Coronary artery (tissue), 2 donors: Measurements from ENCODE around the gene TALDO1.

ENCODE experiments used
- DNase-seq: peaks from one replicate; pipeline ENCODE4 v3.0.0-alpha.2; 2017; ENCODE audit warnings: low spot score
- H3K27ac ChIP-seq, 2 donors: fragments of 200-600 bp; sonication (generic); one replicate each; pipeline ENCODE4 v1.5.1; 2016 to 2019
- H3K4me3 ChIP-seq: fragments of 200-600 bp; sonication (generic); 2 replicates; pipeline ENCODE4 v1.5.1; 2016; ENCODE audit warnings: mild to moderate bottlenecking, moderate library complexity
- TF ChIP-seq, protein P1 (sequence below): fragments of 200-600 bp; sonication (generic); IDR thresholded peaks from one replicate; pipeline ENCODE4 v1.5.1; 2019; ENCODE audit warnings: antibody characterized with exemption

The TALDO1 gene

DNA sequence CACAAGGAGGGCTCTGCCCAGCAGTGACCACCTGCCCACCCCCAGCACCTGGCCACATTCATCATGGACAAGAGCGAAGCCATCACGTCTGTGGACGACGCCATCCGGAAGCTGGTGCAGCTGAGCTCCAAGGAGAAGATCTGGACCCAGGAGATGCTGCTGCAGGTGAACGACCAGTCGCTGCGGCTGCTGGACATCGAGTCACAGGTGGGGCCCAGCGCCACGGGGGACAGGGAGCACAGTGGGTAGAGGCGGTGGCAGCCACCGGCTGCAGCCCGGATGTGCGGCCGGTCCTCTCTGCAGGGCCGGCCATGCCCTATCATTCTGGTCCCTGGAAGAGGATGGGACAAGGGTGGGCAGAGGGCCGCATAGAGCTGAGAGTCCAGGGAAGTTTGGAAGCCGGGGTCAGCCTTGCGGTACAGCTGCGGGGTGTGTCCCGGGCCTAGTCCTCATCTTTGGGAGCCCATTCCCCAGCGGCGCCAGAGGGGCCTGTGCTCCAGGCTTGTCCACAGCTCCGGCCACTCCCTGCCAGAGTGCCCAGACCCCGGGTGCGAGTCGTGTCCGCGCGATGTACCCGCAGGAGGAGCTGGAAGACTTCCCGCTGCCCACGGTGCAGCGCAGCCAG lies 27.1 kb upstream of the TALDO1 start:
- Histone ChIP-seq H3K4me3 (no peak overlapping the region), H3K27ac (no peak overlapping the region)
- DNase-seq, result no peak
- TF ChIP-seq, protein P1, sequence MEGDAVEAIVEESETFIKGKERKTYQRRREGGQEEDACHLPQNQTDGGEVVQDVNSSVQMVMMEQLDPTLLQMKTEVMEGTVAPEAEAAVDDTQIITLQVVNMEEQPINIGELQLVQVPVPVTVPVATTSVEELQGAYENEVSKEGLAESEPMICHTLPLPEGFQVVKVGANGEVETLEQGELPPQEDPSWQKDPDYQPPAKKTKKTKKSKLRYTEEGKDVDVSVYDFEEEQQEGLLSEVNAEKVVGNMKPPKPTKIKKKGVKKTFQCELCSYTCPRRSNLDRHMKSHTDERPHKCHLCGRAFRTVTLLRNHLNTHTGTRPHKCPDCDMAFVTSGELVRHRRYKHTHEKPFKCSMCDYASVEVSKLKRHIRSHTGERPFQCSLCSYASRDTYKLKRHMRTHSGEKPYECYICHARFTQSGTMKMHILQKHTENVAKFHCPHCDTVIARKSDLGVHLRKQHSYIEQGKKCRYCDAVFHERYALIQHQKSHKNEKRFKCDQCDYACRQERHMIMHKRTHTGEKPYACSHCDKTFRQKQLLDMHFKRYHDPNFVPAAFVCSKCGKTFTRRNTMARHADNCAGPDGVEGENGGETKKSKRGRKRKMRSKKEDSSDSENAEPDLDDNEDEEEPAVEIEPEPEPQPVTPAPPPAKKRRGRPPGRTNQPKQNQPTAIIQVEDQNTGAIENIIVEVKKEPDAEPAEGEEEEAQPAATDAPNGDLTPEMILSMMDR, result no peak

DNA sequence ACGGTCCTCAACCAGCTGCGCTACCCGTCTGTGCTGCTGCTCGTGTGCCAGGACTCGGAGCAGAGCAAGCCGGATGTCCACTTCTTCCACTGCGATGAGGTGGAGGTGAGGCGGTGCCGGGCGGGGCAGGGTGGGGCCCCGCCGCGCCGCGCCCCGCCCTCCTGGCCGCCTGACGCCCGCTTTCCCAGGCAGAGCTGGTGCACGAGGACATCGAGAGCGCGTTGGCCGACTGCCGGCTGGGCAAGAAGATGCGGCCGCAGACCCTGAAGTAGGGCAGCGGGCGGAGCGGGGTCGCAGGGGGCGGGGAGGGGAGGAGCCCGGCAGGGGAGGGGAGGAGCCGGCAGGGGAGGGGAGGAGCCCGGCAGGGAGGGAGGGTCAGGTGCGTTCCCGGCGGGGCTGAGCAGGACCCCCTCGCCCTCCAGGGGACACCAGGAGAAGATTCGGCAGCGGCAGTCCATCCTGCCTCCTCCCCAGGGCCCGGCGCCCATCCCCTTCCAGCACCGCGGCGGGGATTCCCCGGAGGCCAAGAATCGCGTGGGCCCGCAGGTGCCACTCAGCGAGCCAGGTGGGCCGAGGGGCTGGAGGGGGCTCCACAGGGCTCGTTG lies 26.5 kb upstream of the TALDO1 start:
- H3K27ac ChIP-seq, result no peak overlapping the region
- DNase-seq, result no peak
- TF ChIP-seq, protein P1, result no peak
- peak overlapping the region; percentile 11 for H3K4me3 ChIP-seq

DNA sequence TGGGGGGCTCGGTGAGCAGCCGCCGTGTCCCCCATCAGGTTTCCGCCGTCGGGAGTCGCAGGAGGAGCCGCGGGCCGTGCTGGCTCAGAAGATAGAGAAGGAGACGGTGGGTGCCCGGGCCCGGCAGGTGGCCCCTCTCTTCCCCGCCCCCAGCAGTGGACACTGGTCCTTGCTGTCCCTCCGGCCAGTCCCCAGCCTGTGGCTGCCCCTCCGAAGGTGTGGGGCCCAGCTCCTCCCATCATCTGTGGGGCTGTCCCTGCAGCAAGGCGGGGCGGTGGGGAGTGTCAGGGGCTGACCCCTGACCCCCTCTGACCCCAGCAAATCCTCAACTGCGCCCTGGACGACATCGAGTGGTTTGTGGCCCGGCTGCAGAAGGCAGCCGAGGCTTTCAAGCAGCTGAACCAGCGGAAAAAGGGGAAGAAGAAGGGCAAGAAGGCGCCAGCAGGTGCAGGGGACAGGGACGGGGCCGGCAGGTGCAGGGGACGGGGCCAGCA lies 26.0 kb upstream of the TALDO1 start:
- H3K27ac ChIP-seq, result no peak overlapping the region
- TF ChIP-seq, protein P1, result no peak
- no peak for DNase-seq
- peak overlapping the region; percentile 11 for H3K4me3 ChIP-seq

DNA sequence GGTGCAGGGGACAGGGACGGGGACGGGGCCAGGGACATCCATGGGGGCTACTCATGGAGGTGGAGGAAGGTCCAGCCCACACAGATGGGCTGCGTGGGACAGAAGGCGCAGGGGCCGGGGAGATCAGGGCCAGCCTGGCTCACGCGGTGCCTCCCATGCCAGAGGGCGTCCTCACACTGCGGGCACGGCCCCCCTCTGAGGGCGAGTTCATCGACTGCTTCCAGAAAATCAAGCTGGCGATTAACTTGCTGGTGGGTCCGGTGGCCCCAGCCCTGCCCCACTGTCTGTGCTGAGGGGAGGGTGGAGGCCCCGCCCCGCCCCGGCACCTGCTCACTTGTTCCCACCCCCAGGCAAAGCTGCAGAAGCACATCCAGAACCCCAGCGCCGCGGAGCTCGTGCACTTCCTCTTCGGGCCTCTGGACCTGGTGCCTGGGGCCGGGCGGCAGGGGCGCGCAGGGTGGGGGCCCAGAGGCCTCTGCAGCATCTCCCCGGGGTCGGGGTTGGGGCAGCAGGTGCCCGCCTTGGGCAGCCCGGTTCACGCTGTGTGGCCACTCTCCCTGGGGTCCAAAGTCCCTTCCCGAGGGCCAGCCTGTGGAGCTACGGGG lies 25.4 kb upstream of the TALDO1 start:
- Histone ChIP-seq H3K27ac (no peak overlapping the region), H3K4me3 (peak overlapping the region; percentile 27)
- TF ChIP-seq, protein P1, result no peak
- DNase-seq, result no peak

DNA sequence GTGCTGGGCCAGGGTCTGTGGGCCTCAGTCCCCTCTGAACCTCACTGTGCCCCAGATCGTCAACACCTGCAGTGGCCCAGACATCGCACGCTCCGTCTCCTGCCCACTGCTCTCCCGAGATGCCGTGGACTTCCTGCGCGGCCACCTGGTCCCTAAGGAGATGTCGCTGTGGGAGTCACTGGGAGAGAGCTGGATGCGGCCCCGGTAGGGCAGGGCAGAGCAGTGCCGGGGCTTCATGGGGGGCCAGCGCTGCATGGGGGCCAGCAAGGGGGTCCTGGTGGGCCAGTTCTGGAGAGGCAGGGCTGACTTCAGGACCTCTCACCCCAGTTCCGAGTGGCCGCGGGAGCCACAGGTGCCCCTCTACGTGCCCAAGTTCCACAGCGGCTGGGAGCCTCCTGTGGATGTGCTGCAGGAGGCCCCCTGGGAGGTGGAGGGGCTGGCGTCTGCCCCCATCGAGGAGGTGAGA lies 24.9 kb upstream of the TALDO1 start:
- no peak for DNase-seq
- TF ChIP-seq, protein P1, result no peak
- Histone ChIP-seq H3K27ac (no peak overlapping the region), H3K4me3 (no peak overlapping the region)

DNA sequence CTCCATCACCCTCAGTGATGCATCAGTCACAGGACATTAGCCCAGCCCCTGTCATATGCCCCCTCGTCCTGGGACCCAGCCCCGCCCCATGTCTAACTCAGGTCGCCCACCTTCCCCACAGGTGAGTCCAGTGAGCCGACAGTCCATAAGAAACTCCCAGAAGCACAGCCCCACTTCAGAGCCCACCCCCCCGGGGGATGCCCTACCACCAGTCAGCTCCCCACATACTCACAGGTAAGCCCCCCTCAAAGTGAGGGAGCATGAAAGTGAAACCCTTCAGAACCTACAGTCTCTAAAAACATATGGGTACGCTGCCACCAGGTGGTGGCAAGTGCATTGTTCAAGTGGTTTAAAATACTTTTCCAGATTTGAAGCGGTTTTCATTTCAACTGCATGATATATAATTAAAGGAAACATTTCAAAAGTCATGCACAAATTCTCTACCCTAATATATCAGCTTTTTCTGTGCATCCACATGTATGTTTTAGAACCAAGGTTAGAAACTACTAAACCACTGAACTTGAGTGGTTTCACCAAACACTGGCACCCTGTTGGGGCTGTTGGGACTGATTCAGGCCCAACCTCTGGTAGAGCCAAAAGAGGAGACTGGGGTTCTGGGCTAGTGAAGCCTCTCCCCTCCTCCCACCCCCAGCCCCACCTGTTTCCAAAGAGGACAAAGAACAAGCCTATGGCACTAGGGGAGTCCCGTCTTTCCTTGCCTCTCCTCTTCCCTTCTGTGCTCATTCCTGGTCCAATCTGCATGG lies 24.0 kb upstream of the TALDO1 start:
- H3K4me3 ChIP-seq, result no peak overlapping the region
- TF ChIP-seq, protein P1, result peak; percentile 37
- H3K27ac ChIP-seq, result no peak overlapping the region
- no peak for DNase-seq
